ENCODE measurements around the gene TINAGL1. TPM values are rescaled to one million over a fixed set of nuclear protein-coding genes. Genes with fewer than 3 reads are reported as not detected.

TINAGL1 gene
- total RNA-seq, 1 experiment from 2014 or later: 628 TPM

DNA sequence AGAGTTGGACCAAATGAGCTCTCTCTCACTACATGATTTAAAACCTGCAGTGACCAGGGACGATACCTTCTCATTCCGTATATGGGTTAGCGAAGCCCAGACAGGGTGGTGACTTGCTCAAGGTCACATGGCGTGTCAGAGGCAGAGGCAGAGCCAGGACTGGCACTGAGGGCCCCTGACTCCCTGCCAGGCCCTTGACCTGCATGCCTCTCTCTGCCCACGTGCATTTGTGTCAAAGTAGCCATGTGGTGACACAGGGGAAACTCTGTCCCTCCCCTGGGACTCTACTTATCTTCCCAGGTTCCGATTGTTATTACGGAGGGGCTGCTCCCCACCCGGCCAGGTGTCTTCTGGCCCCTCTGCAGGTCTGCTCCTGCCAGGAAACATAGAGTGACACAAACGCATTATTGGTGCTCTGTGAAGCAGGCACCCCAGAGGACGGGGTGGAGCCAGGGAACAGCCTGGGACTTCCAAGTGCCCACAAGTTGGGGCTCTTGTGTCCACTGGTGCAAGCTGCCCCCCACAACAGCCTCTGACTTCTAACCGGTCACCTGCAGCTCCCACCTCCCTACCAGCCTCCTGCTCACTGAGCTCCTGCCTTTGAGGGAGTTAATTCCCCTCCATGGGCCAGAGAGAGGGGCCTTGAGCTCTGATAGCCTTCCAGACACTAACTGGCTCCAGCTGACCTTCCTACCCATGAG lies 7.3 kb upstream of the TINAGL1 start:
- DNase-seq (ENCODE audit: low spot score): no peak

DNA sequence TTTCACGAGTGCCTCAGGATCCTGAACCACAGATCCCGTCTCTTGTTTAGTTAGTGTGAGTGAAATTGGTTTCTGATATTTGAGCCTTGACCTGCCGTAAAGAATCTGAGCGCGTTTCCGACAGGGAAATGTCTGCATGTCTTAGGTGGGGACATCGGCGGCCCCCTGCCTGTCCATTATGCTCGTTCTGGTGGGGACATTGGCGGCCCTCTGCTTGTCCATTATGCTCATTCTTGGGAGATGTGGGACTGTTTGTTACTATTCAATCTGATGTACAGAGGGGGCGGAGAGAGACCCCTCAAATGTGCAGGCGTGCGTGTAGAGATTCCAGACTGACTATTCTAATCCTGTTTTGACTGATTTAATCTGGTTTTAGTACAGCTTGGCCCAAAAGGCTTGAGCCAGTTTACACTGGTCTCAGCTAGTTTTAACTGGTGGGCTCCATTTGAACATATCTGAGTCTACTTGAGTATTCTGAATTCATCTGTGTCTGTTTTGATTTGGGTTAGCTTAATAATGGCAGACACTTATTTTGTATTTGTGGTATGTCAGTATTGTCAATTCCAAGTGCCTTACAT lies 6.6 kb upstream of the TINAGL1 start:
- DNase-seq (ENCODE audit: low spot score): no peak

DNA sequence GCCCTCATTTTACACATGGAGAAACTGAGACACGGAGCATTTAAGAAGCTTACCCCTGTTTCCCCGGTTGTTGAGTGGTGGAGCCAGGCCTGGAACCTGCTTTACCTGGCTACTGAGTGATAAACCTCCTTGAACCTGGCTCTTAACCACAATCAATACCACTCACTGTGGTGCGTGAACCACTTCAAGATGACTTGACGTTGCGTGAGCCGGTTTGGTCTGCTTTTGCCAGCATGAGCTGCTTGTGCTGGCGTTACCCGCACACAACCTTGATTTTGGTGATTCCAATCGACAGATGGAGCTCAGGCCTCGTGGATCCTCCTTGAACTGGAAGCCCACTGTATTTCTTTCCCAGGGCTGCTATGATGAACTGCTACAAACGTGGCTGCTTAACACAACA lies 6.1 kb upstream of the TINAGL1 start:
- no peak for DNase-seq (ENCODE audit: low spot score)

DNA sequence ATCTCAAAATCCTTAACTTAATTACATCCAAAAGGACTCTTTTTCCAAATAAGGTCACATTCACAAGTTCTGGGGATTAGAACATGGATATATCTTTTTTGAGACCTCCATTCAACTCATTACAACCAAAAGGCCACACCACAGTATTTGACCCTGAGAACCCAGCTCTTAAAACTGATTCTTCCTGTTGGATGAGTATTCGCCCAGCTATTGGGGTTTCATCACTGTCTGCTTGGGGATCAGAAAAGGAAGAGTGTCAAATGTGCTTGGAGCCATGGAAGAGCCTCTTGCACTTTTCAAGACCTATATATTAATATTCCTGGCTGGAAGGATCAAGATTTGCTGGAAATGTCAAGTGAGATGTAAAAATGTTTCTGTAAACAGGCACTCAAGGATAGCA lies 5.4 kb upstream of the TINAGL1 start:
- DNase-seq (ENCODE audit: low spot score): no peak

DNA sequence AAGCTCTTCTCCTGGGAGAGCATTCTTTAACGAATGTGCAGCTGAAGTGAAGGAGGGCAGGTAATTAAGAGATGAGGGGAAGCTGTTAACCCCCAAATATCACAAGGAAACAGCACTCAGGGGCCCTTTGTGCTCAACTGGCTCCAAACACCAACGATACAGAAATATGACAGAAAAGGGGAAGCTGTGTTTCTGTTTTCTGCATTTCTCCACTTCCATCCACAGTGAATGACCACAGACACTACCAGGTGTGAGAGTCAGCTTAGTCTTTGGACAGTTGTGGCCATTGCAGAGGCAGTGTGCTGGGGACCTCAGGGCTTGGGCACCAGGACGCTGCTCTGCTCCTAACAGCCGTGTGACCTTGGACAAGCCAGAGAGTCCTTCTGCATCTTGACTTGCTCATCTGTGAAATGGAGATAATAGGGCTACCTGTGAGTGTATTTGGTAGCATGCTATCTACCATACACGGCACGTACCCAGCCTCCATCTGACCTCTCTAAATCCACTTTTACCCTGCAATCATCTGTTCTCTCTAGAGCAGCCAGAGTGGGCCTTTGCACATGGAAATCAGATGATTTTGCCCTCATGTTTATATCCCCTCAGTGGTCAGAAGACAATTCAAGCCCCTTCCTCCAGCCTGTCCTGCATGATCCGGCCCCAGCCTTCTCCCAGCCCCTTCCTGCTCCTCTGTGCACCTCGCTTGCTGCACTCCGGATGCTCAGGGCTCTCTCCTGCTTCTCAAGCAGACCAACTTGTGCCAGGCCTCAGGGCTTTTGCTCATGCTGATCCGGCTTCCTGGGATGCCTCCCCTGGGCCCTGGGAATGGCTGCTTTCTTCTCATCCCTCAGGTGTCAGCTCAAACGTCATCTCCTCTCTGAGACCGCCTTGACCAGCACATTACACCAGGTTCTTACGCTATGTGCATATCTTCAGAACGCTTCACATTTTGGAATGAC lies 4.7 kb upstream of the TINAGL1 start:
- DNase-seq (ENCODE audit: low spot score): no peak

DNA sequence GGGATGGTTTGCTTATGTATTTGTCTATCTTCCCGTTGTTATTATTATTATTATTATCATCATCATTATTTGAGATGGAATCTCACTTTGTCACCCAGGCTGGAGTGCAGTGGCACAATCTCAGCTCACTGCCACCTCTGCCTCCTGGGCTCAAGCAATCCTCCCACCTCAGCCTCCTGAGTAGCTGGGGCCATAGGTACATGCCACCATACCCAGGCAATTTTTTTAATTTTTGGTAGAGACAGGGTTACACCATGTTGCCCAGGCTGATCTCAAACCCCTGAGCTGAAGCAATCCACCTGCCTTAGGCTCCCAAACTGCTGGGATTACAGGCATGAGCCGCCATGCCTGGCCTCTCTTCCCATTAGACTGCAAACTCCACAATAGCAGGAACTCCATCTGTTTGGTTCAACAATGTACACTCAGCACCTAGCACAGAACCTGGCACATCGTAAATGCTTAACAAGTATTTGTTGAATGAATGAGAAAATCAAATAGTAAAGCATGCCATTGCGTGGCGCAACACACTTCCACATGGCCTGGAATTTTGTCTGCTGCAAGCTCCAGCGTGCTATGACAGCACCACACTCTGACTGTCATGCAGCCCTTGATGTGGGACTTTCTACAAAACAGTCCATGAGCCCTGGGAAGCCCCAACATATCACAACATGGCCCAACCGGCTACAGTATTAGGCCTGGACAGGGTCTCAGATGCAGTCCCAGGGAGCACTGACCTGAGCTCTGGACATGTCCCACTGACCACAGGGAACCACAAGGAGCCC lies 3.8 kb upstream of the TINAGL1 start:
- DNase-seq (ENCODE audit: low spot score): no peak

DNA sequence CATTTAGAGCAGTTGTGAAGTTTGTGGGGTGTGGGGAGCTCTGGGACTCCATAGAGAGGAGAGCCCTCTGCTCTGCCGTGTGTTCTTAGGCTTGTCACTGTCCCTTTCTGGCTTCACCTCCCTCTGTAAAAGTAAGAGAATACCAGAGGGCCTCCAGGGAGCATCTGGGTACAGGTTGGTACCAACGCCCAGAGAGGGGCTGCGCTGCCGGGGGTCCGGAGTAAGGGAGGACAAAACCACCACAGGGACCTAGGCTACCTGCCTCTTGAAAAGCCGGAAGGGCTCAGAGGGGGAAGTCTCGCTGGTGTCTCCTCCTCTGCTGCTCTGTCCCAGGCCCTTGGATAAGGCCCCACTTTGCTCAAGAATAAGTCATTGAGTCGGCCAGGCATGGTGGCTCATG lies 3.1 kb upstream of the TINAGL1 start:
- no peak for DNase-seq (ENCODE audit: low spot score)

DNA sequence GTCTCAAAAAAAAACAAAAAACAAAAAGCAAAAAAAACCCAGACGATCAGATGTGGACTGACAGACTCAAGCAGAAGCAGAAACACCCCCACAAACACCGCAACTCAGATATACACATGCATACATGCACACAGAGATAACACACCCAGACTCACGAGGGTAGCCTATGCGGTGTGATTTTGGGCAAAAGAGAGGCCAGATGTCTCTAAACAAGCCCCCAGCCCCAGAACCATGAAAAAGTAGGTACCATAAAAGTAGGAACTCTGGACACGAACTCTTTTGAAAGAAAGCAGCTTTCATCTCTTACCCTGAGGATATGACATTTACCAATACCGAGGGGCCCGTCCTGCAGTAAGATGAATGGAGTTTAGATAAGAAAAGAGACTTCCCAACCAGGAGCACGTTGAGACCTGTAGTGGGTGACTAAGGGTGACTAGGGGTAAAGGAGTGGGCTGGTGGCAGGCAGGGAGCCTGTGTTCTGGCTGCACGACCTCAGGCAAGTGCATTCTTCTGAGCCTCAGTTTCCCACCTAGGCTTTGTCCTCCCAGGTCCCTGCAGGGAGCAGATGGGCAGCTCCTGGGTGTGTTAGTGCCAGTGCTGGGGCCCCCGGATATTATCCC lies 1.5 kb upstream of the TINAGL1 start:
- DNase-seq (ENCODE audit: low spot score): peak; percentile 53

DNA sequence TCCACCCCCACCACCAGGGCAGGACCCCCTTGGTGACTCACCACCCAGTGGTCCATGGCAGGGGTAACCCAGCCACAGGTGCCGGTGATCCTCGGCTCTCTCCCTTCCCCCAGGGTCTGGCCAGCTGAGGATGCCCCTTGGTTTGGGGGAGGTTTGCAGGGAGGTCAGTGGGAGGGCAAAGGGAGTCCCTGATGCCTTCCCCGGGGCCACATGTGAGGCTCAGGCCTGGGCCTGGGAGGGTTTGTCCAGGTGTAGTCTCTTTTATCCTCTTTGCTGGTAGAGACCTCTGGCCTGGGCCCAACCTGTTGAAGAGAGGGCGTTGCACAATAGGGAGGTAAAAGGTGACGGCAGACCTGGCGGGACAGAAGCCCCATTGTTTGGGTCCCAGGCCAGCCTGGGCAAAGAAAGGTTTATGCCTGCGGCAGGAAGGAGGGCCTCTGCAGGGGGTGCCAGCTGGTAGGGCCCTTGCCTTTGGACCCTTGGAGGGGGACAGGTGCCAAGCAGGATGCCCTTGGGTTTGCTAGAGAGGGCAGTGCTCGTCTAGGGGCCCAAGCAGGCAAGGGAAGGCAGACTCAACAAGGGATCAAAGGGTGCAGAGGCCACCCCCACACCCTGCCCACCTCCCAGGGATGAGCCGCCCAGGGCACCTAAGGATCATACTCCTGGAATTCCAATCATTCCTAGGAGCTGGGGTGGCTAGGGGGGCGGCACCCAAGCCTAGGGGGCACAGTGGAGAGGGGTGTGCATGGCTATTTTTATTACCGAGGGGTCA lies 760 bp upstream of the TINAGL1 start:
- DNase-seq (ENCODE audit: low spot score): peak; percentile 97

DNA sequence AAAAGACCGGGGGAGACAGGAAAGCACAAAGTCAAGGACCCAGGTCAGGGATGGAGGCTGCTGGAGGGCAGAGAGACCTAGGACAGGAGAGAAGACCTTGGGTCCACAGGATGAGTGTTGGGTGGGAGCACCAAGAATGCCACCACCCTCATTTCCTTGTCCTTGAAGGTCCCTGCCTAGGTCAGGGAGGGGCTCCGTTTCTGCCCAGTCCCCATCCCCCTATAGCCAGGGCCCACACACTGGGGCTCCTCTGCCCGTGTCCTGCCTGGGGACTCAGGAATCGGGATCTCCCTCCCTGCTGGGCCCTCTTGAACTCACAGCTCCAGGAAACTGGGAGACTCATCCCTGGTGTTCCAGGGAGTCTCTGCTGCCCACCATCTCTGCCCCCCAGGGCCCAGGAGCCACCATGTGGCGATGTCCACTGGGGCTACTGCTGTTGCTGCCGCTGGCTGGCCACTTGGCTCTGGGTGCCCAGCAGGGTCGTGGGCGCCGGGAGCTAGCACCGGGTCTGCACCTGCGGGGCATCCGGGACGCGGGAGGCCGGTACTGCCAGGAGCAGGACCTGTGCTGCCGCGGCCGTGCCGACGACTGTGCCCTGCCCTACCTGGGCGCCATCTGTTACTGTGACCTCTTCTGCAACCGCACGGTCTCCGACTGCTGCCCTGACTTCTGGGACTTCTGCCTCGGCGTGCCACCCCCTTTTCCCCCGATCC lies 584 bp downstream of the TINAGL1 start:
- no peak for DNase-seq (ENCODE audit: low spot score)

DNA sequence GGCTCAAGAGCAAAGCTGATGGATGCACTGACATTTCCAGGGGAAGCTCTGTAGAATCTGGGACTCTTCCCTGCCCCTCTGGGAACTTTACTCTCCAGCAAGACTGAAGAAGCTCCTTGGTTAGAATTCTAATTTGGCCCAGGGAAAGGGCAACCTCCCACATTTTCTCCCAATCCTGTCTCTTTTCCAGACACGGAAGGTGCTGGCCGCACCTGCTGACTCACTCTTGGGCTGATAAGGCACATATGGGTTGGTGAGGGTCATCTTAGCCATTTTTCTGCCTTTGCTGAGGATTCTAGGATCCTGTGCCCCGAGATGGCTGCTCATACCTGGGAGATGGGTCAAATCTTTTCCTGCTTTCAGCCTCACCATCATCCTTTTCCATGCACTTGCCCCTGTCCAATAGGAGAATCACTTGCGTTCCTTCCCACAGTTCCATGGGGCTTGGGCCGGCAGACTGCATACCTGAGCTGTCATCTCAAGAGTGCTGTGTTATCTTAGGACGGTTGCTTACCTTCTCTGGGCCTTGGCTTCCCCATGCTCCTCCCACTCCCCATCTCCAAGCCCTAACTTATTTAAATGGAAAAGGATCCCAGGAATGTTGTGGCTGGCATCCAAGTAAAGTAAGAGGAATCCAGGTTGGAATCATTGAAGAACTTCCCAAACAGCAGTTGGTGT lies 1.3 kb downstream of the TINAGL1 start:
- peak; percentile 61 for DNase-seq (ENCODE audit: low spot score)

DNA sequence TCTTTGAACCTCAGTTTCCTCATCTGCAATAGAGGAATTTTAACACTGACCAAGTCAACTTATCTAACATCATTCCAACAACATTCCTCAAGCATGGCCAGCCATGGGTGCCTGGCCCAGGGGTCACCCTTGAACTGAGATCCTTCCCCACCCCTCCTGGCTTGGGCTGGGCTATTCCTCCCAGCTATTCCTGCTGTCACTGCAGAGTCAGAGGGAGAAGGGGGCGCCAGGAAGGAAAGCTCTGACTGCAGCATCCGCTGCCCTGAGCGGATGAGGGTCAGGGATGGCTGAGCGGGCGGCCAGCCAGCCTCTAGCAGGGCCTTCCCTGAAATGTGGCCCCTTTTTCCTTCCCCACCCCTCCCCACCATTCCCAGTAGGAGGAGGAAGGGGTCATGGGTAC lies 3.1 kb downstream of the TINAGL1 start:
- DNase-seq (ENCODE audit: low spot score): no peak

DNA sequence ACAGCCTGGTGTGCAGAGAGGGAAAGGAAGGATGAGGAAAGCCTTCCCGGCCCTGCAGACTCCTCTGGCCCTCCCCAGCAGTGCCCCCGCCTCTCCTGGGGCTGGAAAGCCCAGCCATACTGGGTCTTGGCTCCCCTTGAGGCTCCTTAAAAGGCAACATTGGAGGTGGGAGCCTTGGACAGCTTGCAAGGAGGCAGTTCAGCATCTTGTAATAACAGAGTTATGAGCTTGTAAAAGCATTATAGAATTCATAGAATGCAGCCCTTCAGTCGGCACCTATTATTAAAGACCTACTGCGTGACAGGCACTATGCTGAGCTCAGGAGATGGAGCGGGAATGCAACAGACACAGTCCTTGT lies 4.2 kb downstream of the TINAGL1 start:
- DNase-seq (ENCODE audit: low spot score): no peak

DNA sequence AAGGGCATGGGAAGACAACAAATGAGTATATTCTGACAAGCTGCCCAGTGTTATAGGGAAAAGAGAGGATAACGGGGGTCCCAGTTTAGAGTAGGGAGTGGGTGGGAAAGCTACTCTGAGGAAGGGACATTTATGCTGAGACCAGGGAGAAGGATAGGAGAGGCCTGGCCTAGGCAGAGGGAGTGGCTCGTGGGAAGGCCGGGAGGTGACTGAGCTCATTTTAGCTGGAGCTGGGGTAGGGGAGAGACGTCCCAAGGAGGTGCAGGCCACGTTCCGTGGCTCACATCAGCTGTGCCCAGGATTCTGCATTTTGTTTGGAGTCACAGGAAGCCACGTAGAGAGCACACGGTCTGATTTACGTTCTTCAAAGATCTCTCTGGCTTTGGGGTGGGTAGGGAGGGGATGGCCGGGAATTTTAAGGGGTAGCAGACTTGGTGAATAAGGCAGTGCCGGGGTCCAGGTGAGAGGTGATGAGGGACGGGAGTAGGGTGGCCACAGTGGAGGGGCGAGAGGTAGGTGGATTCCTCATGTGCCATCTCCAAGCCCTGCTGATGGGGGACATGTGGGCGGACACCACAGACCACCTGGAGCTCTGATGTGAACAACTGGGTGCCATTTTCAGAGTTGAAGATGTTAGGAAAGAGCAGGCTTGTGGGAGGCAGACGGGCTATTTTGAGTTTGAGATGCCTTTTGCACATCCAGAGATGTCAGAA lies 4.7 kb downstream of the TINAGL1 start:
- DNase-seq (ENCODE audit: low spot score): no peak

DNA sequence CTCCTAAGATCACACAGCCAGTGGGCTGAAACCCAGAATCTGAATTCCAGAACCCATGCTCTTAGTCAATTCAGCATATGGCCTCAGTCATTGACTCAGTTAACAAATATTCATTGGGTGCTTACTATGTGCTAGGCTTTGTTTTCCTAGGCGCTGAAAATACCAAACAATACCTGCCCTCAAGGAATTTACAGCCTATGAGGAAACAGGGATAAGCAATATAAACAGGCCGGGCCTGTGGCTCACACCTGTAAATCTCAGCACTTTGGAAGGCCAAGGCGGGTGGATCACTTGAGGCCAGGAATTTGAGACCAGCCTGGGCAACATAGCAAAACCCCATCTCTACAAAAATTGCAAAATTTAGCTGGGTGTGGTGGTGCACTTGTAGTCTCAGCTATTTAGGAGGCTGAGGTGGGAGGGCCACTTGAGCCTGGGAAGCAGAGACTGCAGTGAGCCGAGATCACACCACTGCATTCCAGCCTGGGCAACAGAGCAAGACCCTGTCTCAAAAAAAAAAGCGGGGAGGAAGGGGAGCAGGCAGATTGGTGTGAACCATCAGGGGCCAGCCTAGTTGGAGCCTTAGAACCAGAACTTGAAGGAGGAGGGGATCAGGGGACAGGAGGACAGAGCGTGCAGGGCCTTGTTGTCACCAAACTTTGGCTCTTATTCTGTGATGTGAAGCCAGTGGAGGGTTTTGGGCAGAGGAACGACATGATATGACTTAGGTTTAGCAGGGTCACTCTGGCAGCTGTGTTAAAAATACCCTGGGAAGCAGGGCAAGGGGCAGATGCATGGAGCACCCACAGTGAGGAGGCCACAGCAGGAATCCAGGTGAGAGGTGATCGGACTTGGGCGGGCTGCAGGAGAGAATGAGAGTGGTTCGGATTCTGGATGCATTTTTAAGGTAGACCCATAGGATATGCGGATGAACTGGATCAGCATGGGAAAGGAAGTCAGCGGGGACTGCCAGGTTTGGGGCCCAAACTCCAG lies 5.8 kb downstream of the TINAGL1 start:
- DNase-seq (ENCODE audit: low spot score): peak; percentile 47

DNA sequence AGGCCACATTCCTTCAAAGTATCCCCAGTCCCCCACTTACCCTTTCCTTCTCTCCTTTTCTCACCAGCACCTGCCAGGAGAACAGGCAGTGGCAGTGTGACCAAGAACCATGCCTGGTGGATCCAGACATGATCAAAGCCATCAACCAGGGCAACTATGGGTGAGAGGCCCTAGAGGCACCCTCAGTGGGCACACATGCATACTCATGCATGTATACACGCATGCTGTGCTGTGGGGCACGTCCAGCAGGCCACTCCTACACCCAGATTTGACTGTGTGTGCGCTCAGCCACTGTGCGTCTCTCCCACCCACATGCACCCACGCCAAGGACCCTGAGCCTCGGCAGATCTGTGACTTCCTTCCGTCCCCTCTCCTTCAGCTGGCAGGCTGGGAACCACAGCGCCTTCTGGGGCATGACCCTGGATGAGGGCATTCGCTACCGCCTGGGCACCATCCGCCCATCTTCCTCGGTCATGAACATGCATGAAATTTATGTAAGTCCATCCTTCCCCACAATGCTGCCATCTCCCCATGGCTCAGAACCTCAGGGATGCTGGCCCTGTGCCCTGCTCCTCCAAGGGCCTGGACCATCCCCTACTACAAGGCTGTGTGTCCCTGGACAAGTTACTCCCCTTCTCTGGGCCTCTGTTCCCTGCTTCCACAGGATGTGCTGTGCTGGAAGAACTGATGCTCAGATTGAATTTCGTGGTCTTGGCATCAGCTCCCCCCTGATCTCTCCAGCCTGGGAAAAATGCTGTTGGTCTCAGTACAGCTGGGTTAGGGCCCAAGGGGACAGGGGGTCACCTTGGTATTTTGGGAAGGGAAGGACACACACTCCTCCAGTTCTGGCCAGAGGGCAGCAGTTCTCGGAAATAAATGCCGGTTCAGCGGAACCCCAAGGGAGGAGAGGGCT lies 7.0 kb downstream of the TINAGL1 start:
- DNase-seq (ENCODE audit: low spot score): no peak

Data from HT-29 (cell line).